HPDE6-E6E7 (cell line): ENCODE data around the gene TRAM2.

Source experiments
- DNase-seq: peaks from one replicate; pipeline ENCODE4 v3.0.0; 2011; ENCODE audit warnings: missing footprints; ENCODE audit errors: extremely low spot score

Gene TRAM2

DNA sequence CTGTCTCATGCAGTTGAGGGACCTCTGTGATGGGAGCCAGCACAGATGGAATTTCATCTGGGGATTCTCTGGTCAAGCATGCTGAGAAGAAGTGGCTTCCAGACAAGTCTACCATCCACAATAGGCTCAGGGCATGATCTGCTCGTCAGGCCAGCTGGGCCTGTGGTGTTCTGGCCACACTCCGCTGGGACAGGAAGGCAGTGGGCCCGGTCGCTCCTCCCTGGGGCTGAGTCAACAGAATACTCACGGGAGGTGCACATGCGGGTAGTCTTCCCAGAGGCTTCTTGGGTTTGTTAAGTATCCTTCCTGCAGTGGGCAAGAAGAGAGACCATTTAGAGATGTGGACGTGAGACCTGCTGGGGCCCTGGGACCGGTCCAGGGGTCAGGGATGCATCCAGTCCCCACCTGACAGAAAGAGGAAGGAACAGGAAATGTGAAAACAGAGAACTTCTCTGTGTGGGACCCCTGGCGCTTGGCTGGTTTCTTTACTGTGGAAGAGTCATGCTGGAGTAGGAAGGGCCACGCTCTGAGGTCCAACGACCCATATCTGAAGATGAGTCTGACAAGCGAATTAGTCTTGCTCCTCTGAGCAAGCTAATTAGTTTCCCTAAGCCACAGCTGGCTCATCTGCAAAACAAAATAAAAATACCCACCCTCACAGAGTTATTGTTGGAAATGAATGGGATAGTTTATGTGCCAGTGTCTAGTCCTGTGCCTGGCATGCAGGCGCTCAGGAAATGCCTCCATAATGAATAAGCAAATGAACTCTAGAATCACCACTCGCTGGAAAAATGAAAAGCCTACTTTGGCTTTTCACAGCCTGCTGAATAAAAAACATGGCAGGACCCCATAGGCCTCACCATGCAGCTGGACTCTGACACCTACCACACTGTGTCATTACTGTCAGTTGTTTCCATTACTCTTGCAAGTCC is 67.3 kb downstream of the TRAM2 start:
- no peak for DNase-seq

DNA sequence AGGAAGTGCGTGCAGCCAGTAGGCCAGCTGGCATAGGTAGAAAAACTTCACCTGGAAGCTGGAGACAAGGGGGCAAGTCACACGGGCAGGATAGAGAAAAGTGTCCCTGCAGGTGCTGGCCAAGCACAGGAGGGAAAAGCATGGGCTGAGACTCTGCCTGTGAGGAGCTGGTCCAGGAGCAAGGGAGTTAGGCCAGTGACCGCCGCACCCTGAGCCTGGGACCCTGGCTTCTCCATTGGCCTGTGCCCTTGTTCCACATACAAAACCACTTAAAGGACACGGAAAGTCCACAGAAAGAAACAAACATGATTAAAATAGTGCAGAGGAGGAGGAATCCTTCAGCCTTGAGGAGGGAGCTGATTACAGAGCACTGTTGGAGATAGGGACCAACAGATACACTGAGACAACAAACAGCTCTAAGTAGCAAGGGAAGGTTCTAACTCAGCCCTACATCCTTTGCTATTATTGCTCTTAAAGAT is 68.6 kb downstream of the TRAM2 start:
- no peak for DNase-seq

DNA sequence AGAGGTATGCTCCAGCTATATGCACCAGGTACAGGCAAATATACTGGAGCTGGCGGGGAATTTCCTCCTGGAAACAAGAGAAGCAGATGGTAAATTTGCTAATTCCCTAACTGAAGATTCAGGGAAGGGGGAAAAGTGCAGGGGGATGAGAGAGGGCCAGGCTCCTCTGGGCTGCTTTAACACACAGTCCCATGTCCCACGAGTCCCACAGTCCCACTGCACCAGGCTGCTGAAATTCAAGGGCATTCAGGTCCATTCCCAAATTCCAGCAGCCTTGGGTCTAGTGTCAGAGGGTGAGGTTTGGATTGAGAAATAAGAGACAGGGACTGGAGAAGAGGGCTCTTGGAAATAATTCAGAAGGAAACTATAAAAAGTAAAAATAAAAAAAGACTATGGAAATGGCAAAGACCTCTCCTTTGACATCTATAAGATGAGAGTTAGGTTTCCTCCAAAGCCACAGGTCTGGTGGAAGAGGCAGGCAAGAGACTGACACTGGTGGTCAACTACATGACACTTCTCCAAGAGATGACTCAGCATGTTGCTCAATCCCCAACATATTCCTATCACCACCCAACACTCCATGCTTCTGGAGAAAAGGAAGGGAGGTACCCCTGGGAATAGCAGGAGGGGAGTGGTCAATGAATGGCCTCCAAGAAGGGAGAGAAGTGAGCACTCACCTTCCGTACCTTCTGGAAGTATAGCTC is 69.2 kb downstream of the TRAM2 start:
- DNase-seq = no peak

DNA sequence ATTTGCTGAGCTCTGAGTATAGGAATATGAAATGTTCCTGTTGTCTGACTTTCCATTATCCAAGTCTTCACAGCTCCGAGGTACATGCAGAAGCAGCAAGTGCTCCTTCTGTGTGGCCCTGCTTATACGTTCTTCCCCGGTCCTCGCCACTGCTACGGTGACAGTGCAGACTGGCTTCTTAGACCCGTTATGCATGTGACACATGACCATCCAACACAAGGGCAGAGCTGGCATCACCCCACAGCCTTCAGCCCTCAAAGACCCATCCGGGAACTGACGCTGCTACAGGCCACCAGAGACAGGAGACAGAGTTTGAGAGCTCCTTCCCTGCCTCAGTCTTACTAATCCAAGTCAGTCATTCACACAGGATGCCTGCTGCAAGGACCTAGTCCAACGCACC is 70.4 kb downstream of the TRAM2 start:
- DNase-seq = no peak

DNA sequence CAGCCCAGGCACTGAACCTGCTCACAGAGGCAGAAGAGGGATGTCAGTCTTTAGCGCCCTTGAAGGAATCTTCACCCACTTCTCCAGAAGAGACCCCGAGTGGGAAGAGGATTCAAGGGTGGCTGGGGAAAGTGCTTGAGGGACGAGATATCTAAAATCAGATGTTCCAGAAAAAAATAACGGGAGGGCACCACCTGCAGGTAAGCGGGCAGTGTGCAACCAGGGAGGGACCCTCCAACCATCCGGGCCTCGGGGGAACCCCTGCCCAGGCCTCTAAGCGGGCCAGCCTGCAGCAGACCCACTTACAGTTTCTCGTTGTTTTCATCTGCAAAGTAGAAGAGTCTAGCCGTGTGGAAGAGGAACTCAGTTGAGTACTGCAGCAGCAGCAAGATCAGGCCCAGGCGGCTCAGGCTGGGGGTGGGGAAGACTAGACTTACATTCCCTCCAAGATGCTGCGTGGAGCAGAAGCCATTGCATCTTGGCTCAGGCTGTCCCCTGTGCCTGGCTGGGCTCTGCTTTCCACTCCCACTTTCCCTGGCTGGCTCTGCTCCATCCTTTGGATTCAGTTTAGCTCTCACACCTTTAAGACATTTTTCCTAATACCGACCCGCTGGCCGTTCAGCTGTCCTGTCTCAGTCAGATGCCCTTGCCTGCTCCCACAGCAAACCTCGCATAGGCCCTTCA is 71.0 kb downstream of the TRAM2 start:
- DNase-seq = no peak

DNA sequence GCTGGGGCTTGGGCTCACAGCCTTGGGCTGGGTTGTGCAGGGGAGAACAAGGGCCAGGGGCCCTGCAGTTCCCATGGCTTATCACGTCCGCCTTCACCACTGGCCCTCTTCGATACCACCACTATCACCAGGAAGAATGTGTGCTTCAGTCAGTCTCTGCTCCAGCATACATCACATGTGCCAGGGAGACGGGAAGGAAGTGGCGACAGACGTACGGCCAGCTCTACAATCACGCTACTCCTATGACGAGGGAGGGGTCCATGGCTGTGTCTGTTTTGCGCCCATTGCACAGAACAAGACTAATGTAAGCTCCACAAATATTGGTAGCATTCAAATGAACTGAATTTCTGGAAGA is 72.1 kb downstream of the TRAM2 start:
- DNase-seq = no peak

DNA sequence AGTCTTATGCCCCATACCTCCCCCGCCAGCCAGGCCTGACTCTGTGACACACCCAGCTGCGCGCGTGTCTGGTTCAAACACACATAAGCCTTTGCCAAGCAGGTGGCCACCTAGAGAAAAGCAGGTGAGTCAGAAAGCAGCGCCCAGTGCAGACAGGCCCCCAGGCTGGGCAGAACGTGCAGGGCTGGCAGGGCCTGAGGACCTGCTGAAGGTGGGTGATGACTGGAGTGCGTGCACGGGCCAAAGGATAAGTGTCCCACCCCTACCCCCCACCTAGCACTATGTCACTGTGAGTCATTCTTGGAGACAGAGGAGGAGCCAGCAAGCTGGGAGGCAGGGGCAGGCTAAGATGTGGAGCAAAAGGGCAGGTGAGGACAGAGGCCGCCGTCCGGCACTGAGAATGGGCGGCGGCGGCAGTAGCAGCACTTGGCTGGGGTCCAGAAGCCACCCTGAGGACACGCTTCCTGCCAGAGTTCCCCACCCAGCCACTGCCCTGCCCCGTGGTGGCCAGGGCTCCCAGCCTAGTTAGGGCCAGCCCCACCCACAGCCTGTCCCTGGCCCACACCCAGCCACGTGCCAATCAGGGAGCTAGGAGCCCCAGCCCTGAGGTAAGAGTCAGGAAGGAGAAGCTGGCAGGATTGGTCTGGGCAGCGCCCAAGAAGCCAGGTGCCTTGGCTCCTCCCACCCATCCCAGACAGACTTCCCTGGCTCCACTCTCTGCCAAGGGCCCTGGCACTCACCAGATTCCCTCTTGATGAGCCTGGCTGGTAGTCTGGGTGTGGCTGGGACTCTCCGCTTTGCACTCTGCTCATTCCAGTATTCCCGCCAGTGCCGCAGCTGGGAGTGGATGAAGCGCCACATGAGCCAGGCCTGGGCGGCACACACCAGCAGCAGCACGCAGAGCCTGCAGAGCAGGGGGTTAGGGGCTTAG is 72.7 kb downstream of the TRAM2 start:
- peak; percentile 95 for DNase-seq

DNA sequence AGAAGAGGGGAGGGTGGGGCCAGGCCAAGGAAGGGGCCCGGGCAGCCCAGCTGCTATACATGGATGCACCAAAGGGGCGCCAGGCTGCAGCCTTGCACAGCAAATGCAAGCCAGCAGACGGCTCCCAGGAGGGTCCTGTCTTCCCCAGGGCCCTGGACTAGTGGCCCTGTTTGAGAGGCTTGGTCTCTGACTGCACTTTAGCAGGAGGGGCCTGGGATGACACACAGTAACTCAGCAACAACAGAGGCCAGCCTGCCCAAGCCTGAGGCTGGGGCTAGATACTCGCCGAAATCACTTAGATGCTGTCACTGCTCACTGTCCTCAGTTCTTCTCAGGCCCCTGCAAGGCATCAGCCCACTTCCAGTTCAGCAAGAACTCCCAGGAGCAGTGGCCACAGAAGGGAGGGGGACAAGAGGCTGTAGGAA is 73.5 kb downstream of the TRAM2 start:
- DNase-seq = no peak

DNA sequence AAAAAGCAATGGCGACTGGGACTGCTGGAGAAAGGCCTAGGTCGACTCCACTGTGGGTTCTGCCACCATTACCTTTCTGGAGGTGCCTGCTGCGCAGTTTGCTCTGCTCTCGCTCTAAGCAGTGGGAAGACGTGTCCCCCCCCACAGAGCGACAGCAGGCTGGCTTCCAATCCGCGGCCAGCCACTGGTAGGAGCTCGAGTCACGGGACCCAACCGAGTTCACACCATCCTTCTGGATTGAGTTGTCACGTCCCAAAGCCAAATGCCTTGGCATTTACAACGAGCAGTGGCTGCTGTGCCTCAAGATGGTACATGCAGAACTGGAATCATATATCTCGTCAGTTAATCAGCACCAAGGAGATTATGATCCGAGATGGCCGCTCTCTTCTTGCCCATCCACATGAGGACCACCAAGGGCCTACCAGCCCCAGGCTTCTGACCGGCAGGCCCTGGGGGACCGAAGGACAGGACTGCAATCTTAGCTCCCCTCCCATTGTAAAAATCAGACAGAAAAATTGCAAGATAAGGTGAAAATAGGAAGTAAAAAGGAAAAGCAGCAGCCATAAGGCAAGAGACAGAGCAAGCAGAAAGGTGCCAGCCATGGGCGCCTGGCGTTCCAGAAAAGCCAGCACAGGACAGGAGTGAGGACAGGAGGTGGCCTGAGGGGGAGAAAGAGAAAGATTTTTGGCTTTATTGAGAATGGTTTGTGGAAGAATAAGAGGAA is 74.4 kb downstream of the TRAM2 start:
- DNase-seq = no peak

DNA sequence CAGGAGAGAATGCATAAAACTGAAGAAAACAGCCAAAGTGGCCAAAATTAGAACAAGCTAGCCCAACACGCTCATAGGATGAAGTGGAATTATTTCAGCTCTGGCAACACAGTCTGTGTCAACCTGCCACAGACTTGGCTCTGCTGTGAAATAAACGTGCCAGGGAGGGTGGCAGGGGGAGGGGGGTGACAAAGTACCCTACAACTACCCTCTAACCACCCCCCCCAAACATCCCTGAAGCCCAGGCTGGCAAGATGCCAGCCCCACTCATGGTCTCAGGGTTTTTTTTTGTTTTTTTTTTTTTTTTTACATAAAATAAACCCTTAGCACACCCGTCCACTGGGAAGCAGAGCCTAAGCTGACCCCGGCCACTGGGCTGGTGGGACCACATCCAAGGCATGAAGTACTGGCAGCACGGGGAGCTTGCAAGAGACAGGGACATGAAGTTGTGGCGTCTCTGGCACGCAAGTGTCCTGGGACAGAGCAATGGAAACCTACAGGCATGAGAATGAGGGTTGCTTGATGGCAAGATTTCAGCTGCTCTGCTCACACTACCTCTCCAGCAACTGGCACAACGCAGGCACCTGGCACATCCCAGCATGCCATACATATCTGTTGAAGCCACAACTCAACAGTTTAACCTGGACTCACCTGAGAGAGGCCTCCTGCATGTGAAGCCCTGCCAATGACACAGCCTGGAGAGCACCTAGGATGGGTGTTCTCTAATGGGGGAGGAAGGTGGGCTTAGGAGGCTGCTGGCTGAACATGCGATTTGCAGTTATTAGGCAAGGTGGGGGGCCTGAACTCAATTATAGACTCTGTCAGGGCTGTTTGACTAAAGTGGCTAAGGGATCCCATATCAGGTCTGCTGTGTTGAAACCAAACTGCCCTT is 76.4 kb downstream of the TRAM2 start:
- DNase-seq = no peak

DNA sequence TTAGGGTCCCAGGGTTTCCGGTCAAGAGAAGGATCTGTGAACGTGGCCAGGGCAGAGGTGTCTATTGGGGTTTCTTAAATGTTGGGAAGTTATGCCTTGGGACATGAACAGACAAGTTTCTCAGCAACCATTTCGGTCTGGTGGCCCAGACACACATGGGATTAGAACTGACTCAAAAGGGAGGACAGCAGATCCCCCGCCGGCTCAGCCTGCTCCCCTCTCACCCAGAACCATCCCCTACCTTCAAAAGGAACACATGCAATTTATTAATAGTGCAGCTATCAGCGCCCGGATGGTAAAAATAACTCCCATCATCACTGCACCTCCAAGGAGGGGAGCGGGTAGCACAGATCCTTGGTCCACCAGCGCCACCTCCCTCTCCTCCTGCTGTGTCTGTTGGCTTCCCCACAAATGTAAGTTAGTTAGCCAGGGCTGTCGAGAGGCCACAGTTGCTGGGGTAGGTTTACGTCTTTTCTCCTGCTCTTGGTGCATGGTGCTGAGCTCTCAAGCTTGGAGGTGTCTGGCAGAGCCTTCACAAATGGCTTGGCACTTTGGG is 77.1 kb downstream of the TRAM2 start:
- no peak for DNase-seq

DNA sequence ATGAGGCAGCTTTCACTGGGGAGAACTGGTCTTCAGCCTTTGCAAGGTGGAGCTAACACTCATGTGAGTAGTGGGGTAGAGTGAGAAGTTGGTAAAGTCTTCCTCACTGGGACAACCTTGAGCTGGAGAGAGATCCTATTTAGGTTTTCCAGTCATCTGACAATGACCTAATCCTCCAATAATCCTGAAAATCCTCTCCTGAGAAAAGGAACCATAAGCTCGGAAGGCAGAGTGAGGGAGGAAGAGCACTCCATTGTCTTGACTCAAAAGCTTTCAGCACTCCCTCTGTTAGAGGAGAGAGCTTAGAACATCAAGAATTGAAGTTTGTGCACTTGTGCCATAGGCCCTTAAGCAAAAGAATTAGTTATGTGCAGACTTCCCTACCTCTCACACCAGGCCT is 77.8 kb downstream of the TRAM2 start:
- DNase-seq = no peak

DNA sequence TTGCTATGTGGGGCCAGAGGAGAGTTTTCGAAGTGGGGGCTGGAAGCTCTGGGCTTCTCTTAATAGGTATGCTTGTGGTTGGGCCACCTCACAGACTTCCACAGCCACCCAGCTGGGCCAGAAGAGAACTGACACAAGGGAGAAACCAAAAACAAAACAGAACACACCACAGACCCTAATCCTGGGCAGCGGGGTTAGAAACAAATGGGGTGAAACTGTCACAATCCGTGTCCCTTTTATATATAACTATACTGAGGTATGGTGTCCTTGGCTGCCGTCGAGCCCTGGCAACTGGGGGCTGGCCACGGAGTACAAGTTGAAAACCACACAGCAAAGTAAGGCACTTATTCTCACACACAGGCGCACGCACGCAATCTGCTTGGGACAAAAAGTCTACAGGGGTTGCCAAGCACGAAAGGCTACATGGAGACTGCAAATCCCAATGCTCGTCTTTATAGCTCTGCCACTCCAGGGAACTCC is 78.3 kb downstream of the TRAM2 start:
- DNase-seq = no peak

DNA sequence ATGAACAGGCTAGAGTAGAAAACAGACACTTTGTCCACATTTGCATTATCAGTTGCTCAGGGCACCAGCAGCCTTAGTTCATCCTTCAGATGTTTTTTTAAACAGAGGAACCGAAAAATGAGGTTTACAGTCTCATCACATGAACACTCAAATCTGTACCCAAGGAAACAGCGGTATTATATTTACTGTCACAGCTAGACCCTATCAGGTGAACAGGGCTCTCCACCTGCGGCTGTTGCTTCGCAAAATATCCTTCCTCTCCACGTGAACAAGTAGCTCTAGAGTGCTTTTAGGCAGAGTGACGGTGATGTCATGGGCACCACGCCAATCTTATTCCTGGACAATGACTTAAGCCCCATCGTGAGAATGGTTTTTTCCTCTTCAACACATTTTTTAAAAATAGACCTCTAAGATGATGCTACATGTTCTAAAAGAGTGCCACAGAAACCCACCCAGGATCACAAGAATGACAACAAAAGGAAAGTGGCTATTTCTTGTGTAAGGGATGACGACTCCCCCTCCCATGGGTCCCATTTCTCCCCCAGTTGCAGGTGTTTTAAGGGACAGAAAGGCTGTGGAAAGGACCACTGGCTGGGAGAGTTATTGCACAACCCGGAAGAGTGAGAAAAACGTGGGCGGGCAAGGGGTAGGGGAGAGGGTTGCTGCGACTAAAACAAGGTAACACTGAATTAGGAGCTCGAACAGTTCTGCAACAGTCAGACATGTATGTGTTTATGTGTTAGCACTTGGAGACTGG is 79.0 kb downstream of the TRAM2 start:
- DNase-seq = no peak

DNA sequence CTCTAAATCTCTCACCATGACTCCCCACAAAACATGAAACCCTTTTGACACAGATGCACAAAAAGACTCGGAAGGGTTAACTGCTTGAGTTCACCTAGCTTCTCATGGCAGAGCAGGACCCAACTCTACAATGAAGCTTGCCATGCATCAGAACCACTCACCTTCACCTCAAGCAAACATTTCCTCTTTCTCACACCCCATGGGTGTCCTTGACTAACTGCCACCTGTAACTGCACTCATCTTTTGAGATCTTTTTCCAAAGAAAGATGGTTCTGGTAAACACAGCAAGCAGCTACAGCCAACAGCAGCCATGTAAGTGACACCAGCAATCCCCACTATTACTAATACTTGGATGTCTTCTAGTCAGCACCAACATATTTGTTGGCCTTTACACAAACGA is 80.2 kb downstream of the TRAM2 start:
- no peak for DNase-seq

DNA sequence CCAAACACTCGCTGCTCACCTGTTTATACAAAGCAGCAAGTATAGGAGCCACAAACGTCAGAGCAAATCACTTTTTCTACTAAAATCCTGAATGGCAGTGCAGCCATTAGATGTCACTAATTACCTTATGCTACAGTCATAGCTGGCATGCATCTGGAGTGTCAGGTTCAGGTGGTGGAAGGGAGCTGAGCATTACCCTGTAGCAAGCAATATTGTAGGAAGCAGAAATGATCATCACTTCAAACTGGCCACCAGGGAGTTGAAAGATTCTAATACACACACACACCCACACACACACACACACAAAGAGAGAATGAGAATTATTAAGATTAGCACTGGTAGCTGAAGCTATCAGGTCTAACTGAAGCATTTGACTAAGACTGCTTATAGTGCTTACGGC is 80.9 kb downstream of the TRAM2 start:
- DNase-seq = no peak

DNA sequence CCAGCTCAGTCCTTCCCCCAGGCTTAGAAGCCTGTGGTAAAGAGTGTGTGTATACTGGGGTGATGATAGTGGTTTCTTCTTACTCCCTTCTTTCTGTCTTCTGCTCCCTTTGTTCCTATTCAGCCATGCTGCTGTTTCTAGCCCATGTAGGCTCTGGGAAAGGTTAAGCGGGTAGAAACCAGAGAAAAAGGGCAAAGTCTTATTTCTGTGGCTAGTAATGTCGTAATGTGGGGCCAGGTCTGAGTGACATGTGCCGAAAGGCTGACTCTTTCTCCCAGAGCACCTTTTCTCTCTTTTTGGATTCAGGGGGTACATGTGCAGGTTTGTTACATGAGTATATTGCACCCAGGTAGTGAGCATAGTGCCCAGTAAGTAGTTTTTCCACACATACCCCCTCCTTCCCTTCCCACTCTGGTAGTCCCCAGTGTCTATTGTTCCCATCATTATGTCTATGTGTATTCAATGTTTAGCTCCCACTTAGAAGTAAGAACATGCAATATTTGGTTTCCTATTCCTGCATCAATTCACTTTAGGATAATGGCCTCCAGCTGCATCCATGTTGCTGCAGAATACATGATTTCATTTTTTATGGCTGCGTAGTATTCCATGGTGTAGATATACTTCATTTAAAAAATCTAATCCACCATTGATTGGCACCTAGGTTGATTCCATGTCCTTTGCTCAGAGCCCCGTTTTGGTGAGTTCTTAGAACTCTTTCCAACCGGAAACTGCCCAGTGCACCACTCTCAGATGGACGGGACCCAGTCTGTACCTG is 82.4 kb downstream of the TRAM2 start:
- no peak for DNase-seq

DNA sequence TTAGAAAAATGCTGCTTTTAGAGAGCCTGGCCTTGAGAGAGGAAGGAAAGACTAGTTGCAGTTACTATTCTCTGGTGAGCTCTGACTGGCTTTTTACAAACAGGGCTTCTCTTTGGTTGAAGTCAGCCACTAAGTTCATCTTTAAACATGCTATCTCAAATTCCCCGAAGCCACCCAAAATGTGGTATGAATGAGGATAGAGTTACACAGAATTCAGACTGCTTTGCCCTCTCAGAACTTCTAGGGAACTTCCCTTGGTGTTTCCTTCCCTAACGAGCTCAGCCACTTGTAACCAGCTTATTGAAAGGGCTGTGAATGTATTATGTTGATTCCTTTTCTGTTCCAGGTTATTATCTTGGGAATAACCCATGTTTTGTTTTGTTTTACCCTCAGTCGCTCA is 83.2 kb downstream of the TRAM2 start:
- no peak for DNase-seq
